Measurements from ENCODE around the gene NEGR1.

The NEGR1 gene

GRCh38 chr1:71861022-71861421, 421.3 kb downstream of the NEGR1 start:
- Histone ChIP-seq H3K4me3 (no peak overlapping the region), H3K27ac (no peak overlapping the region)
- no peak for DNase-seq (ENCODE audit: low spot score)
- TF ChIP-seq CTCF (IDR thresholded peaks at IDR 0.05) = no peak

GRCh38 chr1:71859806-71860205, 422.5 kb downstream of the NEGR1 start:
- Histone ChIP-seq H3K27ac (no peak overlapping the region), H3K4me3 (no peak overlapping the region)
- TF ChIP-seq CTCF (IDR thresholded peaks at IDR 0.05) = no peak
- DNase-seq (ENCODE audit: low spot score) = no peak

- no peak for TF ChIP-seq CTCF (IDR thresholded peaks at IDR 0.05)
- Histone ChIP-seq H3K27ac (no peak overlapping the region), H3K4me3 (no peak overlapping the region)
- DNase-seq (ENCODE audit: low spot score) = no peak
These were observed 424.5 kb downstream of the NEGR1 start for GRCh38 chr1:71857862-71858261.

DNA sequence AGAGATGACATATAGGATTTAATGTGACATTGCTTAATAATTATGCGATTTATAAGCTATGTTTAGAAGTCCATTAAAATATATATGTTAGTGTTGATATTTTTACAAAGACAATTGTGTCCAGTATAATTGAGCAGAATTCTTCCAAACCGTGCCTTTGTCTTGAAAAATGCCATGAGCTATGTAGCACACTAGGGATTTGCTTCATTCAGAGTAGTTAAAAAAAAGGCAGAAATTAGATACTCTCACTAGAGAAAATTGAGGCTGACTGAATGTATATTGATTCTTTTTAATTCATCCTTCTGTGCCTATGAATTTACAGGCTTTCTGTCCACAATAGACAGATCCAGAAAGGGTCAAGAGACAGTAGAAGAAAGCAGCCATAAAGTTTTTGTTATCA, 429.0 kb downstream of the NEGR1 start:
- H3K27ac ChIP-seq = no peak overlapping the region
- DNase-seq (ENCODE audit: low spot score) = no peak
- no peak for TF ChIP-seq CTCF (IDR thresholded peaks at IDR 0.05)
- no peak overlapping the region for H3K4me3 ChIP-seq

GRCh38 chr1:71850936-71851335, 431.4 kb downstream of the NEGR1 start:
- no peak for TF ChIP-seq CTCF (IDR thresholded peaks at IDR 0.05)
- no peak overlapping the region for H3K4me3 ChIP-seq
- no peak overlapping the region for H3K27ac ChIP-seq
- DNase-seq (ENCODE audit: low spot score) = no peak

DNA sequence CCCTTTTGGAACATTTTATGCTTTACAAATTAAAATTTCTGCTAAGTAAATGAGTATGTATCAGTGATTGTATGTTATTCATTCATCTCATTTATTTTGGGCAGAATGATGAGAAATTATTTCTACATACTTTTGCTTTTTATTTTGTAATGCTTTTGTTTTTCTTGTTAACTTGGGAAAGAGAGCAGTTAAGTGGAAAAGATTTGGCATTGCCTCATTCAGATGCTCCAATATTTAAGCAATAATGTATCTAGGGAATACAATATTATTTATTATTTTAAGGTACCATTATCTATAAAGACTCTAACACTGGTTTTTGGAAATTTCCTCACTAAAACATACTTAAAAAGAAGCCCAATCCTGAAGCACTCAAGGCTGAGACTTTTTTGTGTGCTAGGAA, 431.8 kb downstream of the NEGR1 start:
- no peak for TF ChIP-seq CTCF (IDR thresholded peaks at IDR 0.05)
- Histone ChIP-seq H3K4me3 (no peak overlapping the region), H3K27ac (peak overlapping the region in 1 of 2 donors; percentile 17)
- no peak for DNase-seq (ENCODE audit: low spot score)

DNA sequence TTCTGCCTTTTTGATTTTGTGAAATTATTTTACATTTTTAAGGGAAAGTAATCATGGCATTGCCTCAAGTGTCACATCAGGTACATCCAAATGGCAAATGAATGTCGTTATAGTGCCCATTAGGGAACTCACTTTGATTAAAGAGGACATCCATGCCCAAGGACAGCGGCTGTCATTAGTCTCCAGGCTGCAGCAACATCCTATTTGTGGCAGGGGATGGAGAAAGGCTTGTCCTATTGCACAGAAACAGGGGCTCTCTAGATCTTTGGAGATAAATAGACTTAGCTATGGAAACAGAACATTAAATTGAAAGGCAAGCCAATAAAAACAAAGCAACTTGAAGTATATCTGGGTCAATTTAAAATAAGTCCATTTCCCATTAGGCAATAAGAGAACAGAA, 439.3 kb downstream of the NEGR1 start:
- DNase-seq (ENCODE audit: low spot score) = no peak
- H3K4me3 ChIP-seq = no peak overlapping the region
- H3K27ac ChIP-seq = no peak overlapping the region
- no peak for TF ChIP-seq CTCF (IDR thresholded peaks at IDR 0.05)
